HCT116 (cell line): Measurements from ENCODE around the gene SMARCD1. TPM values are rescaled to one million over a fixed set of nuclear protein-coding genes. Genes with fewer than 3 reads are reported as not detected.
A peak's percentile ranks its signal among the peaks of the same experiment; 100 is the strongest.

Experiments used
- ATAC-seq: fragments of 200-7000 bp; cut with Tn5 transposase; 2 replicates; pipeline ENCODE4 v1.9.1; 2020; ENCODE audit warnings: mild to moderate bottlenecking, moderate library complexity
- BruUV-seq: library from RNA; stranded (reverse); fragments of 400-500 nt; replicated peaks from 2 replicates; lab custom pipeline; 2021; lab: Mats Ljungman, UMichigan
- CTCF ChIA-PET: fragments of 300-600 bp; sonication (Branson Sonifier 250); formaldehyde crosslinking; loops from one replicate; lab custom pipeline; 2021; ENCODE audit warnings: antibody characterized with exemption; lab: Charles Lee
- POLR2A ChIA-PET: fragments of 300-600, 350-600 bp; sonication (Branson Sonifier 250); formaldehyde crosslinking; loops from one replicate; lab custom pipeline; 2021; ENCODE audit warnings: antibody characterized with exemption; lab: Charles Lee
- RAD21 ChIA-PET, 2 experiments: fragments of 300-600 bp; sonication (Branson Sonifier 250); formaldehyde crosslinking; loops; one replicate each; lab custom pipeline; 2023; ENCODE audit warnings: low total read pairs in 2 of 2; ENCODE audit not compliant: uncharacterized antibody in 2 of 2, unreplicated experiment in 2 of 2, low non-redundant PET in 1 of 2; lab: Charles Lee
- DNase-seq: peaks from one replicate; pipeline ENCODE4 v3.0.0-alpha.2; 2010; ENCODE audit warnings: low read depth, low spot score
- H2AFZ ChIP-seq: fragments of 200-600 bp; shearing (Covaris generic), sonication (generic); 2 replicates; pipeline ENCODE4 v1.6.1; 2017; ENCODE audit warnings: low read depth, mixed run types, mixed read lengths, antibody characterized with exemption, low read length; ENCODE audit not compliant: poor library complexity, severe bottlenecking
- H3K27ac ChIP-seq: 2 replicates; pipeline ENCODE4 v1.5.1; 2012; ENCODE audit warnings: low read depth, low read length
- H3K27me3 ChIP-seq: fragments of 200-600 bp; sonication (generic); 2 replicates; pipeline ENCODE4 v1.6.1; 2016; ENCODE audit warnings: mixed run types, low read length, mixed read lengths; ENCODE audit not compliant: insufficient read depth
- H3K36me3 ChIP-seq, 2 experiments: fragments of 200-500 bp in 1 of 2; fragments of 200-600 bp in 1 of 2; sonication (Bioruptor generic) in 1 of 2; sonication (generic) in 1 of 2; 2 replicates each; pipeline versions ENCODE4 v1.5.1 to v1.6.1; 2014 to 2016; ENCODE audit warnings: low read length in 2 of 2, inconsistent platforms in 1 of 2, mixed read lengths in 1 of 2, mixed run types in 1 of 2; ENCODE audit not compliant: insufficient read depth in 2 of 2, control insufficient read depth in 1 of 2
- H3K4me1 ChIP-seq, 2 experiments: fragments of 200-600 bp in 1 of 2; sonication (generic) in 1 of 2; 2 replicates each; pipeline versions ENCODE4 v1.5.1 to v1.6.1; 2012 to 2017; ENCODE audit warnings: low read length in 2 of 2, inconsistent platforms in 1 of 2, mild to moderate bottlenecking in 1 of 2, mixed read lengths in 1 of 2, mixed run types in 1 of 2, moderate library complexity in 1 of 2; ENCODE audit not compliant: insufficient read depth in 2 of 2, control insufficient read depth in 1 of 2
- H3K4me2 ChIP-seq: fragments of 200-600 bp; sonication (generic); 2 replicates; pipeline ENCODE4 v1.6.1; 2017; ENCODE audit warnings: mixed run types, low read length, mixed read lengths
- H3K4me3 ChIP-seq, 2 experiments: fragments of 200-600 bp in 1 of 2; sonication (generic) in 1 of 2; replicated peaks in 1 of 2; 2 replicates each; pipeline ENCODE4 v1.5.1; 2011 to 2016; ENCODE audit warnings: low read length in 2 of 2, control low read depth in 1 of 2, low read depth in 1 of 2, mild to moderate bottlenecking in 1 of 2, mixed read lengths in 1 of 2, mixed run types in 1 of 2
- H3K79me2 ChIP-seq: fragments of 200-600 bp; sonication (generic); 2 replicates; pipeline ENCODE4 v1.6.1; 2017; ENCODE audit warnings: mild to moderate bottlenecking, mixed run types, low read length, moderate library complexity, mixed read lengths; ENCODE audit not compliant: insufficient read depth
- H3K9ac ChIP-seq: fragments of 200-600 bp; sonication (generic); 2 replicates; pipeline ENCODE4 v1.6.1; 2016; ENCODE audit warnings: low read length, mixed read lengths
- H3K9me2 ChIP-seq: fragments of 200-600 bp; sonication (generic), shearing (Covaris generic); 2 replicates; pipeline ENCODE4 v1.6.1; 2017; ENCODE audit warnings: mixed run types, mild to moderate bottlenecking, moderate library complexity; ENCODE audit not compliant: insufficient read depth
- H3K9me3 ChIP-seq, 2 experiments: fragments of 200-500 bp in 1 of 2; fragments of 200-600 bp in 1 of 2; sonication (Bioruptor generic) in 1 of 2; sonication (generic) in 1 of 2; 2 replicates each; pipeline ENCODE4 v1.6.1; 2014 to 2017; ENCODE audit warnings: low read length in 2 of 2, mixed read lengths in 2 of 2, inconsistent platforms in 1 of 2, low read depth in 1 of 2, mild to moderate bottlenecking in 1 of 2, mixed run types in 1 of 2, moderate library complexity in 1 of 2; ENCODE audit not compliant: control insufficient read depth in 1 of 2, insufficient read depth in 1 of 2
- H4K20me1 ChIP-seq: fragments of 200-600 bp; sonication (generic), shearing (Covaris generic); 2 replicates; pipeline ENCODE4 v1.6.1; 2017; ENCODE audit warnings: mixed run types, mild to moderate bottlenecking, moderate library complexity; ENCODE audit not compliant: insufficient read depth
- CBX3 ChIP-seq: IDR thresholded peaks from 2 replicates; pipeline ENCODE4 v1.6.1; 2012; ENCODE audit warnings: low read depth
- EGR1 ChIP-seq: IDR thresholded peaks from 2 replicates; pipeline ENCODE4 v1.6.1; 2012; ENCODE audit warnings: low read depth
- EZH2phosphoT487 ChIP-seq: fragments of 200-600 bp; IDR thresholded peaks from 2 replicates; pipeline ENCODE4 v1.6.1; 2018; ENCODE audit warnings: antibody characterized with exemption, borderline replicate concordance
- FOSL1 ChIP-seq: IDR thresholded peaks from 2 replicates; pipeline ENCODE4 v1.6.1; 2012; ENCODE audit warnings: low read depth
- MAX ChIP-seq: IDR thresholded peaks from 2 replicates; pipeline ENCODE4 v1.6.1; 2012
- REST ChIP-seq: IDR thresholded peaks from 2 replicates; pipeline ENCODE4 v1.6.1; 2012; ENCODE audit warnings: low read depth
- SIN3A ChIP-seq: IDR thresholded peaks from 2 replicates; pipeline ENCODE4 v1.6.1; 2012; ENCODE audit warnings: low read depth
- ZBTB33 ChIP-seq: IDR thresholded peaks from 2 replicates; pipeline ENCODE4 v1.6.1; 2011; ENCODE audit warnings: mild to moderate bottlenecking, low read length, moderate library complexity; ENCODE audit not compliant: insufficient replicate concordance; ENCODE audit errors: extremely low read depth
- intact Hi-C: fragments of 100-400 bp; cut with micrococcal nuclease; formaldehyde crosslinking; loops from 2 replicates; pipeline ENCODE4 v1.10.0; 2022
- total RNA-seq: library from RNA; stranded (reverse); gene quantifications from one replicate; pipeline ENCODE4 v1.2.1, GENCODE V29; 2021; ENCODE audit not compliant: unreplicated experiment
- TF ChIP-seq, protein P1 (sequence below), 3 experiments: fragments of 200-600 bp in 1 of 3; sonication (generic) in 1 of 3; IDR thresholded peaks in 2 of 3; conservative IDR thresholded peaks in 1 of 3; 2 replicates each; pipeline ENCODE4 v1.5.1; 2012 to 2017; ENCODE audit warnings: low read depth in 2 of 3, low read length in 2 of 3, antibody characterized with exemption in 1 of 3, borderline replicate concordance in 1 of 3, control low read depth in 1 of 3, mild to moderate bottlenecking in 1 of 3, mixed read lengths in 1 of 3, mixed run types in 1 of 3, moderate library complexity in 1 of 3; ENCODE audit not compliant: insufficient read depth in 1 of 3

Gene SMARCD1
- total RNA-seq, 1 experiment from 2014 or later: 64.8 TPM

GRCh38 chr12:50085615-50086072 lies 502 bp downstream of the SMARCD1 start:
- ChIA-PET POLR2A (interaction anchor here (0.6 to 2.2 kb wide), 6 partner anchors 18 to 997 kb away, joined by 3 to 20 read pairs (median 3); partner anchors contain the start of genes CERS5, COX14 and TMBIM6), CTCF (interaction anchor here (0.5 to 2.8 kb wide), 11 partner anchors 9 to 795 kb away, joined by 3 to 33 read pairs (median 5); partner anchors contain the start of genes CERS5, COX14, GPD1 and LIMA1), RAD21 (interaction anchor here in 1 of 2 experiments (1.6 kb wide), 1 partner anchor 26 kb away, joined by 6 read pairs; the partner anchor contains the start of gene COX14)
- Histone ChIP-seq H3K4me2 (peak overlapping the region; percentile 85), H3K4me1 (peaks cover 5 to 21% of the 10 kb centered on the region in 2 experiments), H3K27ac (peak overlapping the region; percentile 54), H3K9ac (peak overlapping the region; percentile 77), H4K20me1 (peaks cover 4% of the 10 kb centered on the region; the same call in 1 of the 2 replicates), H2AFZ (no peak overlapping the region), H3K36me3 (peaks cover 28 to 42% of the 10 kb centered on the region in 2 experiments), H3K4me3 (peak overlapping the region; percentile 70 to 77), H3K9me3 (no peaks in the 10 kb centered on the region), H3K27me3 (no peaks in the 10 kb centered on the region), H3K79me2 (peaks cover 15% of the 10 kb centered on the region), H3K9me2 (no peaks in the 10 kb centered on the region)
- BruUV-seq: no TSS peak
- TF ChIP-seq EZH2phosphoT487: no peak
- no peak for TF ChIP-seq FOSL1
- ATAC-seq (peak; percentile 15), DNase-seq (no peak)
- intact Hi-C loops: loop anchor here (5.0 to 10.0 kb wide), 2 partner anchors 227 to 319 kb away; partner anchors contain the start of gene LARP4

- no TSS peak for BruUV-seq
- no peak for DNase-seq
- H3K4me2 ChIP-seq: peak overlapping the region; percentile 85
- ChIA-PET CTCF (interaction anchor here (2.6 to 2.8 kb wide), 2 partner anchors 25 to 90 kb away, joined by 12 to 33 read pairs; partner anchors contain the start of gene COX14), POLR2A (no interaction called here), RAD21 (no interaction called here)
- peaks cover 30 to 45% of the 10 kb centered on the region in 2 experiments for H3K36me3 ChIP-seq
- ATAC-seq: no peak
- peaks cover 15% of the 10 kb centered on the region for H3K79me2 ChIP-seq
- no peaks in the 10 kb centered on the region for H3K9me2 ChIP-seq
- no peak overlapping the region for H2AFZ ChIP-seq
- intact Hi-C loops: loop anchor here (5.0 to 10.0 kb wide), 2 partner anchors 226 to 319 kb away; partner anchors contain the start of gene LARP4
- H3K4me1 ChIP-seq: peaks cover 5 to 21% of the 10 kb centered on the region in 2 experiments
- no peaks in the 10 kb centered on the region for H3K9me3 ChIP-seq
- H3K9ac ChIP-seq: peak overlapping the region; percentile 77
- H3K4me3 ChIP-seq: peak overlapping the region; percentile 70 to 77
- no peaks in the 10 kb centered on the region for H3K27me3 ChIP-seq
- peak overlapping the region; percentile 54 for H3K27ac ChIP-seq
- peaks cover 4% of the 10 kb centered on the region; the same call in 1 of the 2 replicates for H4K20me1 ChIP-seq
- TF ChIP-seq EGR1: no peak
- no peak for TF ChIP-seq FOSL1
- no peak for TF ChIP-seq SIN3A
- TF ChIP-seq MAX: no peak
- TF ChIP-seq CBX3: no peak
- TF ChIP-seq ZBTB33: no peak
- TF ChIP-seq, protein P1, sequence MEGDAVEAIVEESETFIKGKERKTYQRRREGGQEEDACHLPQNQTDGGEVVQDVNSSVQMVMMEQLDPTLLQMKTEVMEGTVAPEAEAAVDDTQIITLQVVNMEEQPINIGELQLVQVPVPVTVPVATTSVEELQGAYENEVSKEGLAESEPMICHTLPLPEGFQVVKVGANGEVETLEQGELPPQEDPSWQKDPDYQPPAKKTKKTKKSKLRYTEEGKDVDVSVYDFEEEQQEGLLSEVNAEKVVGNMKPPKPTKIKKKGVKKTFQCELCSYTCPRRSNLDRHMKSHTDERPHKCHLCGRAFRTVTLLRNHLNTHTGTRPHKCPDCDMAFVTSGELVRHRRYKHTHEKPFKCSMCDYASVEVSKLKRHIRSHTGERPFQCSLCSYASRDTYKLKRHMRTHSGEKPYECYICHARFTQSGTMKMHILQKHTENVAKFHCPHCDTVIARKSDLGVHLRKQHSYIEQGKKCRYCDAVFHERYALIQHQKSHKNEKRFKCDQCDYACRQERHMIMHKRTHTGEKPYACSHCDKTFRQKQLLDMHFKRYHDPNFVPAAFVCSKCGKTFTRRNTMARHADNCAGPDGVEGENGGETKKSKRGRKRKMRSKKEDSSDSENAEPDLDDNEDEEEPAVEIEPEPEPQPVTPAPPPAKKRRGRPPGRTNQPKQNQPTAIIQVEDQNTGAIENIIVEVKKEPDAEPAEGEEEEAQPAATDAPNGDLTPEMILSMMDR (IDR thresholded peaks at IDR 0.05 in 2 of 3, conservative IDR thresholded peaks at IDR 0.05 in 1 of 3; ENCODE audit: borderline replicate concordance in 1 of 3, insufficient read depth in 1 of 3, low read depth in 2 of 3, low read length in 2 of 3): no peak
- TF ChIP-seq REST: no peak
Measured at GRCh38 chr12:50086148-50086547, 1.0 kb downstream of the SMARCD1 start.
